K562 (cell line): Measurements from ENCODE around the gene CHEK2. TPM values are rescaled to one million over a fixed set of nuclear protein-coding genes. Genes with fewer than 3 reads are reported as not detected.

ENCODE experiments used
- COPS2 ChIP-seq: fragments of 450-650 bp; conservative IDR thresholded peaks from 2 replicates; pipeline ENCODE4 v1.6.1; 2016; ENCODE audit warnings: mild to moderate bottlenecking, moderate library complexity
- KLF16 ChIP-seq: IDR thresholded peaks from 2 replicates; pipeline ENCODE4 v1.6.1; 2016; ENCODE audit warnings: antibody characterized with exemption
- POU5F1 ChIP-seq: fragments of 150-350 bp; IDR thresholded peaks from 2 replicates; pipeline ENCODE4 v1.6.1; 2014; ENCODE audit warnings: borderline replicate concordance, low read length, low read depth, mild to moderate bottlenecking; ENCODE audit not compliant: partially characterized antibody
- TARDBP ChIP-seq: fragments of 450-650 bp; IDR thresholded peaks from 2 replicates; pipeline ENCODE4 v1.6.1; 2016
- ZNF165 ChIP-seq: fragments of 250-450 bp; sonication (Bioruptor Pico); IDR thresholded peaks from 2 replicates; pipeline ENCODE4 v1.4.0; 2020; ENCODE audit warnings: borderline replicate concordance
- ZNF57 ChIP-seq: fragments of 450-650 bp; formaldehyde crosslinking; IDR thresholded peaks from 2 replicates; pipeline ENCODE4 v1.4.0; 2020; ENCODE audit warnings: mild to moderate bottlenecking, moderate library complexity
- ZNF583 ChIP-seq: fragments of 250-450 bp; sonication (Bioruptor Pico); IDR thresholded peaks from 2 replicates; pipeline ENCODE4 v1.4.0; 2020
- ZNF699 ChIP-seq: fragments of 250-450 bp; sonication (Bioruptor Pico); IDR thresholded peaks from 2 replicates; pipeline ENCODE4 v1.8.0; 2021; ENCODE audit warnings: mild to moderate bottlenecking, moderate library complexity; ENCODE audit not compliant: insufficient replicate concordance
- polyA plus RNA-seq, 8 experiments: library from polyadenylated mRNA; depleted of rRNA in 4 of 8; stranded (reverse) in 5 of 8; unstranded in 3 of 8; fragments of >200 nt; fragmentation: Nextera tagmentation in 2 of 8; fragmentation: Illumina TruSeq in 1 of 8; extraction: Ambion mirVana in 2 of 8; extraction: Trizol in 1 of 8; gene quantifications; 2 replicates each; pipeline versions ENCODE4 v1.2.1 to v1.2.3, GENCODE V29; 2011 to 2014; ENCODE audit warnings: inconsistent platforms in 1 of 8, missing spikeins in 1 of 8
- total RNA-seq, 7 experiments: library from RNA; depleted of rRNA in 6 of 7; stranded (reverse); fragments of >200 nt in 6 of 7; fragmentation: Illumina TruSeq in 2 of 7; extraction: Trizol in 2 of 7; gene quantifications; 2 replicates each; pipeline versions ENCODE4 v1.2.1 to v1.2.3, GENCODE V29; 2011 to 2021; ENCODE audit warnings: low replicate concordance in 1 of 7
- TF ChIP-seq, protein P1 (sequence below): fragments of 450-650 bp; formaldehyde crosslinking; IDR thresholded peaks from 2 replicates; pipeline ENCODE4 v1.4.0; 2020; ENCODE audit warnings: mild to moderate bottlenecking, mixed read lengths
- TF ChIP-seq, protein P2 (sequence below): fragments of 450-650 bp; IDR thresholded peaks from 2 replicates; pipeline ENCODE4 v1.6.1; 2016; ENCODE audit warnings: low read depth, mild to moderate bottlenecking, moderate library complexity
- TF ChIP-seq, protein P3 (sequence below): fragments of 250-450 bp; sonication (Bioruptor Pico); IDR thresholded peaks from 2 replicates; pipeline ENCODE4 v1.5.0; 2021; ENCODE audit warnings: mild to moderate bottlenecking, moderate library complexity
- TF ChIP-seq, protein P4 (sequence below), 2 experiments: fragments of 450-650 bp in 1 of 2; sonication (generic) in 1 of 2; formaldehyde crosslinking in 1 of 2; IDR thresholded peaks in 1 of 2; conservative IDR thresholded peaks in 1 of 2; 2 replicates each; pipeline versions ENCODE4 v1.6.1 to v1.8.1; 2016 to 2023; ENCODE audit warnings: mild to moderate bottlenecking in 2 of 2, moderate library complexity in 2 of 2, inconsistent platforms in 1 of 2, missing genetic modification reagents in 1 of 2
- TF ChIP-seq, protein P5 (sequence below): fragments of 450-650 bp; formaldehyde crosslinking; IDR thresholded peaks from 2 replicates; pipeline ENCODE4 v1.4.0; 2022; ENCODE audit warnings: missing genetic modification characterization
- TF ChIP-seq, protein P6 (sequence below), 3 experiments: fragments of 200-800 bp in 1 of 3; fragments of 250-450 bp in 1 of 3; fragments of 450-650 bp in 1 of 3; sonication (Bioruptor Pico) in 1 of 3; sonication (Bioruptor generic) in 1 of 3; formaldehyde crosslinking in 1 of 3; IDR thresholded peaks; 2 replicates each; pipeline versions ENCODE4 v1.6.1 to v1.8.0; 2016 to 2022; ENCODE audit warnings: mild to moderate bottlenecking in 2 of 3, missing genetic modification characterization in 2 of 3, missing compliant biosample characterization in 1 of 3, moderate library complexity in 1 of 3

CHEK2 gene
- total and polyA plus RNA-seq, 9 of the 15 experiments (the other 6 are each of a cell fraction or from before 2014, with no cell fraction given): 28.7 to 102 (median 58.0) TPM

DNA sequence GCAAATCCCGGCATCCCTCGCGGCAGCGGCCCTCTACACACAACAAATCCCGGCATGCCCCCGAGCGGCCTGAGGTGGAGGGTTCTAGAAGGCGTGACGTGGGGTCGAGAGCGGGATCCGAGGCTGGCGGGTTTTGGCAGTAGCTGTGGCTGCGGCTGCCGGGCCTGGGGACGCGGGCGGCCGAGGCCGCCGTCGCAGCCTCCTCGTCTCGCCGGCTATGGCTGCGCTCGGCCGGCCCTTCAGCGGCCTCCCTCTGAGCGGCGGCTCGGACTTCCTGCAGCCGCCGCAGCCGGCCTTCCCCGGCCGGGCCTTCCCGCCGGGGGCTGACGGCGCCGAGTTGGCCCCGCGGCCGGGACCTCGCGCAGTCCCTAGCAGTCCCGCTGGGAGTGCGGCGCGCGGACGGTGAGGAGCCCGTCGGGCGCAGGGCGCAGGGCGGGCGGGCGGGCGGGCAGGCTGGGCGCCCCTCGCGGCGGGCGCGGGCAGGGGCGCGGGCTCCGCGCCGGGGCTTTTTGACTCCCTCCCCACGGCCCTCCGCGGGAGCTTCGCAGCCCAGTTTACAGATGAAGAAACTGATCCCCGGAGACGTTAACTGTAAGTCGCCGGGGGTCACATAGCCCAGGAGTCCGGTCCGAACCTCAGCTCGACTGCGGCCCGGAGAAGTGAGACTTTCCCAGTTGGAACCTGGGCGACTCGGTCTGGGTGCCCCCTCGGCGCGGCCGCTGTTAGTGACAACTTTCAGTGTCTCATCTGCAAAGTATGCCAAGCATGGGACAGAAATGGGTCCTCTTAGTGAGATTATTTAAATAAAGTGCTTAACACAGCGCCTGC lies 31.2 kb upstream of the CHEK2 start, which contains the start of gene CCDC117 (continued):
- TF ChIP-seq COPS2: no peak
- TF ChIP-seq KLF16: no peak
- TF ChIP-seq TARDBP: no peak
- TF ChIP-seq ZNF583 (CRISPR knock-in tag): no peak
- TF ChIP-seq, protein P1, sequence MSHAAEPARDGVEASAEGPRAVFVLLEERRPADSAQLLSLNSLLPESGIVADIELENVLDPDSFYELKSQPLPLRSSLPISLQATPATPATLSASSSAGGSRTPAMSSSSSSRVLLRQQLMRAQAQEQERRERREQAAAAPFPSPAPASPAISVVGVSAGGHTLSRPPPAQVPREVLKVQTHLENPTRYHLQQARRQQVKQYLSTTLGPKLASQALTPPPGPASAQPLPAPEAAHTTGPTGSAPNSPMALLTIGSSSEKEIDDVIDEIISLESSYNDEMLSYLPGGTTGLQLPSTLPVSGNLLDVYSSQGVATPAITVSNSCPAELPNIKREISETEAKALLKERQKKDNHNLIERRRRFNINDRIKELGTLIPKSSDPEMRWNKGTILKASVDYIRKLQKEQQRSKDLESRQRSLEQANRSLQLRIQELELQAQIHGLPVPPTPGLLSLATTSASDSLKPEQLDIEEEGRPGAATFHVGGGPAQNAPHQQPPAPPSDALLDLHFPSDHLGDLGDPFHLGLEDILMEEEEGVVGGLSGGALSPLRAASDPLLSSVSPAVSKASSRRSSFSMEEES (CRISPR knock-in tag): no peak
- no peak for TF ChIP-seq ZNF699
- TF ChIP-seq, protein P2, sequence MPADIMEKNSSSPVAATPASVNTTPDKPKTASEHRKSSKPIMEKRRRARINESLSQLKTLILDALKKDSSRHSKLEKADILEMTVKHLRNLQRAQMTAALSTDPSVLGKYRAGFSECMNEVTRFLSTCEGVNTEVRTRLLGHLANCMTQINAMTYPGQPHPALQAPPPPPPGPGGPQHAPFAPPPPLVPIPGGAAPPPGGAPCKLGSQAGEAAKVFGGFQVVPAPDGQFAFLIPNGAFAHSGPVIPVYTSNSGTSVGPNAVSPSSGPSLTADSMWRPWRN: no peak
- no peak for TF ChIP-seq ZNF165
- TF ChIP-seq, protein P3, sequence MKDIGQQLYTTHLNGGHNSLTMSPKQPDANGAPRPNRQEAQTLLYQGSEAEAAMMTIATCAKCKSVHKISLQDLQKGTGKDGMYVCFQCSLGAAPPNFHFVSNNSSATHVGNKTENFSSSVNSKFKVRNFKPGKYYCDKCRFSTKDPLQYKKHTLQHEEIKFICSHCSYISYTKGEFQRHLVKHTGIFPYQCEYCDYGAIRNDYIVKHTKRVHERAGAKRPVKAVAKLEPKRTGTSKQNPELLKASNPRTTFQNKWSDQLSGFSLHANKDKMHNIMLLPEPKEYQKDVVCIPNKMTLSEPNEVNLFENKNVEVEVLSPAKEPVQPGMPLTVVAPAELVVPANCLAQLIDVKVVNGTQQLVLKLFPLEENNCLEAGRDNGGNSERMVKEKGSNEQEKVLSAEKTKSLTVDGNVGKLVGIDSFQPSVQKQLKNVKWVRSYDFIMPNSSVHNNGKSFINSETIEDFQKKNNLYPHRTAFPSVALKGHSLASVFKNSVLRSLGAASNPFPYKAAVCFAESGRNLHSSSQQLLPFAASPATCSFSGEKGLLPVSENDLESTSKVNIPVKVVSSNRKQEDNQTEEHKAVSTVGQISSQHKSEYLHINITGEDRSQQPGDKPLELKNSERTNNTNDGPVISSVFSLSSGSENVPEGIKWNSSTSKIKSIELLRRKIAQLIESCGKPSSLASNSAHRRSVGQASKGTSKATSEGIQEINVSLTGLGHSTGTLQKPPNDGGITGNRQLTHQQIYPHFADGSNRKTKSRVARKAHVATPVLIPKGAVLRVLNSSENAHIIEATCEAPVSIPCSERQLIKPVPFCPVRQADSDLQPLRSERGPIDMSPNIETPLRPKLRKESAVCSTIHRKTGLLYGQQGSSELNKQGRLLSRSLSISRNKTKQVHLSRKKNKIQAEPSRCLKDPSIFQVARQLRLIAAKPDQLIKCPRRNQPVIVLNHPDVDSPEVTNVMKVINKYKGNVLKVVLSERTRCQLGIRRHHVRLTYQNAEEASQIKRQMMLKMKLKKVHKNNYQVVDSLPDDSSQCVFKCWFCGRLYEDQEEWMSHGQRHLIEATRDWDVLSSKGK: no peak
- TF ChIP-seq, protein P4, sequence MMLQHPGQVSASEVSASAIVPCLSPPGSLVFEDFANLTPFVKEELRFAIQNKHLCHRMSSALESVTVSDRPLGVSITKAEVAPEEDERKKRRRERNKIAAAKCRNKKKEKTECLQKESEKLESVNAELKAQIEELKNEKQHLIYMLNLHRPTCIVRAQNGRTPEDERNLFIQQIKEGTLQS (IDR thresholded peaks at IDR 0.05): no peak
- TF ChIP-seq, protein P4 (CRISPR knock-in tag; conservative IDR thresholded peaks at IDR 0.05): no peak
- no peak for TF ChIP-seq ZNF57 (CRISPR knock-in tag)
- peak; percentile 60 for TF ChIP-seq POU5F1
- TF ChIP-seq, protein P5, sequence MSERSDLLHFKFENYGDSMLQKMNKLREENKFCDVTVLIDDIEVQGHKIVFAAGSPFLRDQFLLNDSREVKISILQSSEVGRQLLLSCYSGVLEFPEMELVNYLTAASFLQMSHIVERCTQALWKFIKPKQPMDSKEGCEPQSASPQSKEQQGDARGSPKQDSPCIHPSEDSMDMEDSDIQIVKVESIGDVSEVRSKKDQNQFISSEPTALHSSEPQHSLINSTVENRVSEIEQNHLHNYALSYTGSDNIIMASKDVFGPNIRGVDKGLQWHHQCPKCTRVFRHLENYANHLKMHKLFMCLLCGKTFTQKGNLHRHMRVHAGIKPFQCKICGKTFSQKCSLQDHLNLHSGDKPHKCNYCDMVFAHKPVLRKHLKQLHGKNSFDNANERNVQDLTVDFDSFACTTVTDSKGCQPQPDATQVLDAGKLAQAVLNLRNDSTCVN (CRISPR knock-in tag): no peak
- TF ChIP-seq, protein P6, sequence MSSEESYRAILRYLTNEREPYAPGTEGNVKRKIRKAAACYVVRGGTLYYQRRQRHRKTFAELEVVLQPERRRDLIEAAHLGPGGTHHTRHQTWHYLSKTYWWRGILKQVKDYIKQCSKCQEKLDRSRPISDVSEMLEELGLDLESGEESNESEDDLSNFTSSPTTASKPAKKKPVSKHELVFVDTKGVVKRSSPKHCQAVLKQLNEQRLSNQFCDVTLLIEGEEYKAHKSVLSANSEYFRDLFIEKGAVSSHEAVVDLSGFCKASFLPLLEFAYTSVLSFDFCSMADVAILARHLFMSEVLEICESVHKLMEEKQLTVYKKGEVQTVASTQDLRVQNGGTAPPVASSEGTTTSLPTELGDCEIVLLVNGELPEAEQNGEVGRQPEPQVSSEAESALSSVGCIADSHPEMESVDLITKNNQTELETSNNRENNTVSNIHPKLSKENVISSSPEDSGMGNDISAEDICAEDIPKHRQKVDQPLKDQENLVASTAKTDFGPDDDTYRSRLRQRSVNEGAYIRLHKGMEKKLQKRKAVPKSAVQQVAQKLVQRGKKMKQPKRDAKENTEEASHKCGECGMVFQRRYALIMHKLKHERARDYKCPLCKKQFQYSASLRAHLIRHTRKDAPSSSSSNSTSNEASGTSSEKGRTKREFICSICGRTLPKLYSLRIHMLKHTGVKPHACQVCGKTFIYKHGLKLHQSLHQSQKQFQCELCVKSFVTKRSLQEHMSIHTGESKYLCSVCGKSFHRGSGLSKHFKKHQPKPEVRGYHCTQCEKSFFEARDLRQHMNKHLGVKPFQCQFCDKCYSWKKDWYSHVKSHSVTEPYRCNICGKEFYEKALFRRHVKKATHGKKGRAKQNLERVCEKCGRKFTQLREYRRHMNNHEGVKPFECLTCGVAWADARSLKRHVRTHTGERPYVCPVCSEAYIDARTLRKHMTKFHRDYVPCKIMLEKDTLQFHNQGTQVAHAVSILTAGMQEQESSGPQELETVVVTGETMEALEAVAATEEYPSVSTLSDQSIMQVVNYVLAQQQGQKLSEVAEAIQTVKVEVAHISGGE (CRISPR knock-in tag; IDR thresholded peaks at IDR 0.05): peak in 1 of 3 experiments; percentile 41; a peak in 1 of 6 replicates
